K562 (cell line): ENCODE data around the gene CNKSR1.

Experiments
- BDP1 ChIP-seq: IDR thresholded peaks from 3 replicates; pipeline ENCODE4 v1.6.1; 2011; ENCODE audit not compliant: insufficient read length, insufficient read depth
- TRIM25 ChIP-seq: fragments of 450-650 bp; IDR thresholded peaks from 2 replicates; pipeline ENCODE4 v1.7.0; 2016; ENCODE audit warnings: borderline replicate concordance
- ZNF224 ChIP-seq: sonication (generic); formaldehyde crosslinking; IDR thresholded peaks from 2 replicates; pipeline ENCODE4 v1.8.0; 2022; ENCODE audit warnings: mild to moderate bottlenecking, missing genetic modification reagents
- ZNF609 ChIP-seq: sonication (generic); formaldehyde crosslinking; IDR thresholded peaks from 2 replicates; pipeline ENCODE4 v1.8.1; 2023; ENCODE audit warnings: missing genetic modification reagents, mild to moderate bottlenecking, borderline replicate concordance
- TF ChIP-seq, protein P1 (sequence below), 2 experiments: fragments of 450-650 bp; IDR thresholded peaks; 2 replicates each; pipeline ENCODE4 v1.6.1; 2018; ENCODE audit warnings: mild to moderate bottlenecking in 2 of 2, low read depth in 1 of 2; ENCODE audit not compliant: partially characterized antibody in 2 of 2

GRCh38 chr1:26162220-26162709 lies 15.0 kb upstream of the CNKSR1 start:
- TF ChIP-seq BDP1 (no peak), TRIM25 (no peak), ZNF609 (CRISPR knock-in tag) (no peak), ZNF224 (CRISPR knock-in tag) (no peak)
- TF ChIP-seq, protein P1, sequence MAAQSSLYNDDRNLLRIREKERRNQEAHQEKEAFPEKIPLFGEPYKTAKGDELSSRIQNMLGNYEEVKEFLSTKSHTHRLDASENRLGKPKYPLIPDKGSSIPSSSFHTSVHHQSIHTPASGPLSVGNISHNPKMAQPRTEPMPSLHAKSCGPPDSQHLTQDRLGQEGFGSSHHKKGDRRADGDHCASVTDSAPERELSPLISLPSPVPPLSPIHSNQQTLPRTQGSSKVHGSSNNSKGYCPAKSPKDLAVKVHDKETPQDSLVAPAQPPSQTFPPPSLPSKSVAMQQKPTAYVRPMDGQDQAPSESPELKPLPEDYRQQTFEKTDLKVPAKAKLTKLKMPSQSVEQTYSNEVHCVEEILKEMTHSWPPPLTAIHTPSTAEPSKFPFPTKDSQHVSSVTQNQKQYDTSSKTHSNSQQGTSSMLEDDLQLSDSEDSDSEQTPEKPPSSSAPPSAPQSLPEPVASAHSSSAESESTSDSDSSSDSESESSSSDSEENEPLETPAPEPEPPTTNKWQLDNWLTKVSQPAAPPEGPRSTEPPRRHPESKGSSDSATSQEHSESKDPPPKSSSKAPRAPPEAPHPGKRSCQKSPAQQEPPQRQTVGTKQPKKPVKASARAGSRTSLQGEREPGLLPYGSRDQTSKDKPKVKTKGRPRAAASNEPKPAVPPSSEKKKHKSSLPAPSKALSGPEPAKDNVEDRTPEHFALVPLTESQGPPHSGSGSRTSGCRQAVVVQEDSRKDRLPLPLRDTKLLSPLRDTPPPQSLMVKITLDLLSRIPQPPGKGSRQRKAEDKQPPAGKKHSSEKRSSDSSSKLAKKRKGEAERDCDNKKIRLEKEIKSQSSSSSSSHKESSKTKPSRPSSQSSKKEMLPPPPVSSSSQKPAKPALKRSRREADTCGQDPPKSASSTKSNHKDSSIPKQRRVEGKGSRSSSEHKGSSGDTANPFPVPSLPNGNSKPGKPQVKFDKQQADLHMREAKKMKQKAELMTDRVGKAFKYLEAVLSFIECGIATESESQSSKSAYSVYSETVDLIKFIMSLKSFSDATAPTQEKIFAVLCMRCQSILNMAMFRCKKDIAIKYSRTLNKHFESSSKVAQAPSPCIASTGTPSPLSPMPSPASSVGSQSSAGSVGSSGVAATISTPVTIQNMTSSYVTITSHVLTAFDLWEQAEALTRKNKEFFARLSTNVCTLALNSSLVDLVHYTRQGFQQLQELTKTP (IDR thresholded peaks at IDR 0.05; ENCODE audit: low read depth in 1 of 2, partially characterized antibody in 2 of 2), result no peak
